IPS DF 6.9 (cell line): ENCODE data around the gene EML2.
"Not testable (repeated sequence)": the region's sequence is repeated elsewhere in the genome, so short reads cannot be mapped to it uniquely, and the experiment has no call there.

Source experiments
- DNase-seq: peaks from one replicate; pipeline ENCODE4 v3.0.0-alpha.2; 2013; ENCODE audit warnings: low read depth, low spot score
- H3K27ac ChIP-seq: one replicate; pipeline ENCODE4 v1.5.1; 2013; ENCODE audit warnings: low read length, control low read depth
- H3K27me3 ChIP-seq: 2 replicates; pipeline ENCODE4 v1.6.1; 2013; ENCODE audit warnings: mild to moderate bottlenecking, low read length; ENCODE audit not compliant: control insufficient read depth, insufficient read depth
- H3K36me3 ChIP-seq: 2 replicates; pipeline ENCODE4 v1.6.1; 2013; ENCODE audit warnings: low read length; ENCODE audit not compliant: control insufficient read depth, insufficient read depth
- H3K4me1 ChIP-seq: 2 replicates; pipeline ENCODE4 v1.6.1; 2013; ENCODE audit warnings: low read length; ENCODE audit not compliant: control insufficient read depth, insufficient read depth
- H3K4me3 ChIP-seq: 2 replicates; pipeline ENCODE4 v1.5.1; 2013; ENCODE audit warnings: mild to moderate bottlenecking, low read length
- H3K9me3 ChIP-seq: 2 replicates; pipeline ENCODE4 v1.6.1; 2013; ENCODE audit warnings: low read length, inconsistent platforms; ENCODE audit not compliant: control insufficient read depth, insufficient read depth
- WGBS: extraction: QIAGEN DNeasy Blood & Tissue Kit; methylation state at CpG from one replicate; pipeline ENCODE4 v1.1.7; 2013; ENCODE audit warnings: mixed read lengths, missing lambda C conversion rate; ENCODE audit not compliant: insufficient read length, insufficient coverage; 5-methylcytosine and 5-hydroxymethylcytosine counted together

EML2 gene, protein sequence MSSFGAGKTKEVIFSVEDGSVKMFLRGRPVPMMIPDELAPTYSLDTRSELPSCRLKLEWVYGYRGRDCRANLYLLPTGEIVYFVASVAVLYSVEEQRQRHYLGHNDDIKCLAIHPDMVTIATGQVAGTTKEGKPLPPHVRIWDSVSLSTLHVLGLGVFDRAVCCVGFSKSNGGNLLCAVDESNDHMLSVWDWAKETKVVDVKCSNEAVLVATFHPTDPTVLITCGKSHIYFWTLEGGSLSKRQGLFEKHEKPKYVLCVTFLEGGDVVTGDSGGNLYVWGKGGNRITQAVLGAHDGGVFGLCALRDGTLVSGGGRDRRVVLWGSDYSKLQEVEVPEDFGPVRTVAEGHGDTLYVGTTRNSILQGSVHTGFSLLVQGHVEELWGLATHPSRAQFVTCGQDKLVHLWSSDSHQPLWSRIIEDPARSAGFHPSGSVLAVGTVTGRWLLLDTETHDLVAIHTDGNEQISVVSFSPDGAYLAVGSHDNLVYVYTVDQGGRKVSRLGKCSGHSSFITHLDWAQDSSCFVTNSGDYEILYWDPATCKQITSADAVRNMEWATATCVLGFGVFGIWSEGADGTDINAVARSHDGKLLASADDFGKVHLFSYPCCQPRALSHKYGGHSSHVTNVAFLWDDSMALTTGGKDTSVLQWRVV

DNA sequence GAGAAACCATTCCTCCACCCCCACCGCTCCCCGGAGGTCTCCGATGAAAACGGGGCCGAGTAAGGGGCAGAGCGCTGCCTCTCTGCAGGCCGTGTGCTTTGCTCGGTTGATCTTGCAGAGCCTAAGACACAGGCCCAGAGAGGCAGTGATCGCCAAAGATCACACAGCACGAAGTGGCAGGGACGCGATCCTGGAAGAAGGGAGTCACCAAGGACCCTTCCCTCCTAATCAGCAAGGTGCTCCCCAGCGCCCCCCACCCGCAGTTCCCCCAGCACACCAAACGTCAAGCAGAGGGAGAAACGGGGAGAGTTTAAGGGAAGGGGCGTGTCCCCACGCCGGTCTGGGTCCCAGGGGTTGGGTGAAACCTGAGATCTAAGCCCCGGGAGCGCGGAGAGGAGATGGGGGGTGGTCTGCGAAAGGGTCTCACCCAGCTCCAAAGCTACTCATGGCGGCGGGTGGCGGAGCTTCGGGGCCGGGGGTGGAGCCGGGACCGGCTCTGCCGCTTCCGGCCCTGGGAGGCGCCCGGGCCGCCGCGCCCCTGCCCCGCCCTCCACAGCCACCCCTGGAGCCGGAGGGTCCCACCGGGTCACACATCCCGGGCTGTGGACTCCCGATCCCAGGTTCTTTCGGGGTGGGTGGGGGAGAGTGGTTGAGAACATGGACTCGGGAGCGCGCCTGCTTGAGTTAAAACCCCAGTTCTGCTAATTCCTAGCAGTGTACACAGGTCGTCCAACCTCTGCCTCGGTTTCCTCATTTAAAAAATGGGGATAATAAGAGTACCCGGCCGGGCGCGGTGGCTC is at the start of gene EML2:
Gene EML2 (minus strand): TSS at position 468 of the 800 bp plus-strand sequence. CDS start 21 bp downstream, at position 447.
- no peak for DNase-seq
- Histone ChIP-seq H3K27ac (no peak within 1 kb of the TSS), H3K27me3 (no peaks in the 10 kb centered on the region), H3K4me1 (peaks cover 4% of the 10 kb centered on the region; the same call in 1 of the 2 replicates), H3K36me3 (no peaks in the 10 kb centered on the region), H3K9me3 (no peaks in the 10 kb centered on the region), H3K4me3 (peak within 1 kb of the TSS; percentile 14; the same call in 1 of the 2 replicates)
- no CpG with 5 or more reads among the region's 52 CpGs for WGBS

DNA sequence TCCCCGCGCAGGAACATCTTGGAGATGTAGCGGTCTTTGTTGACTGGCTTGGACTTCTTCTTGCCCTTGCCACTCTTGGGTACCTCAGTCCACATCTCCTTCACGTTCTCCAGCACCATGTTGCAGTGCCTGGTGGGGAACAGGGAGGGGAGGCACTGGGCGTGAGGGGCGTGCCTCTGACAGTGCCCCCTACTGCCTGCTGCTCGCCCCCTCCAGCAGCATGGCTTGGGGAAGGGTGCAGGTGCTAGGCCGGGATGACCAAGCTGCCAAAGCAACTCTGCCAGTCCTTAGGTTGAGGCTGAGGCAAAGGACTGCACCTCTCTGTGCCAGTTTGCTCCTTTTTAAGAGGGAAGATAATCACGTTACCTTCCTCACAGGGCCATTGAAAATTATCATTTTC is 48.4 kb upstream of the EML2 start:
- no peak overlapping the region for H3K27ac ChIP-seq
- no peaks in the 10 kb centered on the region for H3K9me3 ChIP-seq
- H3K36me3 ChIP-seq = peaks cover 25% of the 10 kb centered on the region
- no CpG with 5 or more reads among the region's 9 CpGs for WGBS
- no peak for DNase-seq
- H3K4me1 ChIP-seq = no peaks in the 10 kb centered on the region
- H3K4me3 ChIP-seq = no peak overlapping the region
- no peaks in the 10 kb centered on the region for H3K27me3 ChIP-seq

DNA sequence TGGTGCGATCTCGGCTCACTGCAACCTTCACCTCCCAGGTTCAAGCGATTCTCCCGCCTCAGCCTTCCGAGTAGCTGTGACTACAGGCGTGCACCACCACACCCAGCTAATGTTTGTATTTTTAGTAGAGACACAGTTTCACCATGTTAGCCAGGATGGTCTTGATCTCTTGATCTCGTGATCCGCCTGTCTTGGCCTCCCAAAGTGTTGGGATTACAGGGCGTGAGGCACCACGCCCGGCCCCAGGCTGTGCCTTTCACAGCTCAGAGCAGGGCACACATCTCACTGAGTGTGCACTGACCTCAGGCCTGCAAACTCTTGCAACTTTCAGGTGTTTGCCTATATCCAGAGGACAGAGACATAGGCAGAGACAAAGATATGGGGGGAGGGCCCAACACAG is 45.8 kb upstream of the EML2 start:
- H3K27me3 ChIP-seq, DNase-seq, H3K4me3 ChIP-seq, H3K27ac ChIP-seq, H3K4me1 ChIP-seq, H3K9me3 ChIP-seq: not testable (repeated sequence)
- WGBS = no CpG with 5 or more reads among the region's 11 CpGs
- peaks cover 25% of the 10 kb centered on the region for H3K36me3 ChIP-seq

DNA sequence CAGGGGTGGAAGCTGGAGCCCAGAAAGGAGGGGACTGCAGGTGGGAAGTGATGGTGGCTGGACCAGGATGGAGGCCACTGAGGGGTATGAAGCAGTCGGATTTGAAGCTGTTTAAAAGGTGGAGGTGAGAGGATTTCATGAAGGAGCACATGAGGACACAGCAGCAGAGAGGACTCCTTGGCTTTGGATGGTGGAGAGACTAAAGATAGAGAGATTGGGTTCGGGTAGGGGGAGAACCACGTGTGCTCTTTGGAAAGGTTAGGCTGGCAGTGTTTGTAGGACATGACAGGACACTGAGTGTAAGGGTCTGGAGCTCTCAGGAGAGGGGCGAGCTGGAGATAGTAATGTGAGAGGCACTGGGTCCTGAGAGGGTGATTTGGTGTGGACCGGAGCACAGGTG is 43.7 kb upstream of the EML2 start:
- Histone ChIP-seq H3K9me3 (no peaks in the 10 kb centered on the region), H3K27ac (no peak overlapping the region), H3K27me3 (no peaks in the 10 kb centered on the region), H3K36me3 (peaks cover 20% of the 10 kb centered on the region), H3K4me3 (no peak overlapping the region), H3K4me1 (no peaks in the 10 kb centered on the region)
- no CpG with 5 or more reads among the region's 5 CpGs for WGBS
- DNase-seq = no peak

DNA sequence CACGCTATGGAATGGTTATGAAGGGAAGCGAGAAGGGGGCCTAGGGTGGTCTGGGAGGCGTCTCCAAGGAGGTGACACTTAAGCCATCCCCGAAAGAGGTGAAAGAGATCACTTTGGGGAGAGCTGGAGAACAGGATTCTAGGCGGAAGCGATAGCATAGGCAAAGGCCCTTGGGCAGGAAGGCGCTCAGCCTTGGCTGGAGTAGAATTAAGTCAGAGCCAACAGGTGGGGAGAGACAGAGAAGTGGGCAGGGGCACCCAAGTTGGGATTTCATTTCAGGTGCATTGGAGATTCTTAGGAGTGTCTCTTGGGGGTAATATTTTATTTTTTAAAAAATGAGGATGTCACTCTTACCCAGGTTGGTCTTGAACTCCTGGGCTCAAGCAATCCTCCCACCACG is 42.9 kb upstream of the EML2 start:
- no peaks in the 10 kb centered on the region for H3K4me1 ChIP-seq
- H3K27me3 ChIP-seq = no peaks in the 10 kb centered on the region
- H3K9me3 ChIP-seq = no peaks in the 10 kb centered on the region
- H3K36me3 ChIP-seq = peaks cover 12% of the 10 kb centered on the region; the same call in 1 of the 2 replicates
- DNase-seq = no peak
- no peak overlapping the region for H3K4me3 ChIP-seq
- no CpG with 5 or more reads among the region's 8 CpGs for WGBS
- no peak overlapping the region for H3K27ac ChIP-seq

- Histone ChIP-seq H3K9me3 (no peaks in the 10 kb centered on the region), H3K27ac (no peak overlapping the region), H3K4me1 (no peaks in the 10 kb centered on the region), H3K4me3 (peak overlapping the region; percentile 25; the same call in 1 of the 2 replicates), H3K36me3 (peaks cover 9% of the 10 kb centered on the region; the same call in 1 of the 2 replicates), H3K27me3 (no peaks in the 10 kb centered on the region)
- no CpG with 5 or more reads among the region's 51 CpGs for WGBS
- no peak for DNase-seq
These were observed 42.3 kb upstream of the EML2 start for GRCh38 chr19:45681391-45682015.

GRCh38 chr19:45677351-45678230 is 38.4 kb upstream of the EML2 start:
- Histone ChIP-seq H3K36me3 (no peaks in the 10 kb centered on the region), H3K27ac (no peak overlapping the region), H3K4me3 (peak overlapping the region; percentile 51; the same call in 1 of the 2 replicates), H3K27me3 (no peaks in the 10 kb centered on the region), H3K9me3 (no peaks in the 10 kb centered on the region), H3K4me1 (0 out of 2 replicates have a peak, but pooled peaks cover 2% of the 10 kb centered on the region)
- peak; percentile 99 for DNase-seq
- no CpG with 5 or more reads among the region's 49 CpGs for WGBS

DNA sequence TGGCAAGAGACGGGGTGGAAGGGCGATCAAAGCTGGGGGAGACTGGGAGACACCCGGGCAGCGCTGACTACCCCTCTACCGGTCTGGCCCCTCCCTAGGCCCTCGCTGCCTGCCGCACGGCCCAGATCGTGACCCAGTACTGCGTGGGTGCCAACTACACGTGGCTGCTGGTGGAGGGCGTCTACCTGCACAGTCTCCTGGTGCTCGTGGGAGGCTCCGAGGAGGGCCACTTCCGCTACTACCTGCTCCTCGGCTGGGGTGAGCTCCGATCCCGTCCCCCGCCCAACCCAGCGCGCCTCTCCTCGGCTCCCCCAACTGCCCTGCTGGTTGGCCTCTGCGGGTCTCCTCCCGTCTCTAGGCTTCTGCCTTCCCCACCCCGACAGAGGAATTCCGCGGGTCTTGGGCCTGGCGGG is 37.7 kb upstream of the EML2 start:
- H3K27ac ChIP-seq = no peak overlapping the region
- peak overlapping the region; percentile 51 for H3K4me3 ChIP-seq
- 0 out of 2 replicates have a peak, but pooled peaks cover 2% of the 10 kb centered on the region for H3K4me1 ChIP-seq
- no peaks in the 10 kb centered on the region for H3K9me3 ChIP-seq
- DNase-seq = no peak
- WGBS = no CpG with 5 or more reads among the region's 28 CpGs
- H3K36me3 ChIP-seq = no peaks in the 10 kb centered on the region
- H3K27me3 ChIP-seq = no peaks in the 10 kb centered on the region

GRCh38 chr19:45674946-45675345 is 35.7 kb upstream of the EML2 start:
- Histone ChIP-seq H3K27ac (no peak overlapping the region), H3K27me3 (no peaks in the 10 kb centered on the region), H3K9me3 (no peaks in the 10 kb centered on the region), H3K4me3 (no peak overlapping the region), H3K36me3 (no peaks in the 10 kb centered on the region), H3K4me1 (0 out of 2 replicates have a peak, but pooled peaks cover 2% of the 10 kb centered on the region)
- no peak for DNase-seq
- WGBS = no CpG with 5 or more reads among the region's 7 CpGs
